Smooth muscle cell (in vitro differentiated cells): Measurements from ENCODE around the gene F12. TPM values are rescaled to one million over a fixed set of nuclear protein-coding genes. Genes with fewer than 3 reads are reported as not detected.

Experiments
- DNase-seq: peaks from one replicate; lab custom pipeline; 2025; ENCODE audit not compliant: unreplicated experiment; lab: John Stamatoyannopoulos, UW
- H2AFZ ChIP-seq: fragments of 200-600 bp; sonication (generic); 2 replicates; pipeline ENCODE4 v1.6.0; 2016; ENCODE audit warnings: antibody characterized with exemption, low read depth, mild to moderate bottlenecking
- H3F3A ChIP-seq: fragments of 200-600 bp; sonication (generic); 2 replicates; pipeline ENCODE4 v1.6.0; 2017; ENCODE audit warnings: antibody characterized with exemption, low read depth
- H3K27ac ChIP-seq: fragments of 200-600 bp; sonication (generic); 2 replicates; pipeline ENCODE4 v1.5.1; 2016; ENCODE audit warnings: low read depth, mild to moderate bottlenecking
- H3K27me3 ChIP-seq: fragments of 200-600 bp; sonication (generic); 2 replicates; pipeline ENCODE4 v1.6.1; 2016; ENCODE audit warnings: low read depth, mild to moderate bottlenecking
- H3K36me3 ChIP-seq: fragments of 200-600 bp; sonication (generic); 2 replicates; pipeline ENCODE4 v1.5.1; 2016; ENCODE audit warnings: low read depth
- H3K4me1 ChIP-seq: fragments of 200-600 bp; sonication (generic); 2 replicates; pipeline ENCODE4 v1.5.1; 2016; ENCODE audit warnings: low read depth
- H3K4me2 ChIP-seq: fragments of 200-600 bp; sonication (generic); 2 replicates; pipeline ENCODE4 v1.6.0; 2016; ENCODE audit warnings: mild to moderate bottlenecking
- H3K4me3 ChIP-seq: fragments of 200-600 bp; sonication (generic); 2 replicates; pipeline ENCODE4 v1.5.1; 2016; ENCODE audit warnings: mild to moderate bottlenecking
- H3K79me2 ChIP-seq: fragments of 200-600 bp; sonication (generic); 2 replicates; pipeline ENCODE4 v1.6.0; 2016; ENCODE audit warnings: low read depth, mild to moderate bottlenecking
- H3K9ac ChIP-seq: fragments of 200-600 bp; sonication (generic); 2 replicates; pipeline ENCODE4 v1.6.0; 2016; ENCODE audit warnings: low read depth
- H3K9me3 ChIP-seq: fragments of 200-600 bp; sonication (generic); replicated peaks from 2 replicates; pipeline ENCODE4 v1.5.1; 2016; ENCODE audit warnings: low read depth
- H4K20me1 ChIP-seq: fragments of 200-600 bp; sonication (generic); 2 replicates; pipeline ENCODE4 v1.6.0; 2016; ENCODE audit warnings: low read depth
- CTCF ChIP-seq: fragments of 200-600 bp; sonication (generic); IDR thresholded peaks from 2 replicates; pipeline ENCODE4 v1.5.1; 2017; ENCODE audit warnings: borderline replicate concordance, mild to moderate bottlenecking, antibody characterized with exemption; ENCODE audit not compliant: insufficient read depth, poor library complexity, severe bottlenecking
- WGBS: methylation state at CpG from one replicate; pipeline ENCODE4 v1.1.7; 2016; ENCODE audit warnings: low lambda C conversion rate; 5-methylcytosine and 5-hydroxymethylcytosine counted together
- polyA plus RNA-seq: library from polyadenylated mRNA; unstranded; fragments of >200 nt; fragmentation: Nextera tagmentation; extraction: Ambion mirVana; gene quantifications from 2 replicates; pipeline ENCODE4 v1.2.1, GENCODE V29; 2016
- total RNA-seq: library from RNA; depleted of rRNA; stranded (reverse); fragments of >200 nt; gene quantifications from 2 replicates; pipeline ENCODE4 v1.2.3, GENCODE V29; 2014

The F12 gene
- total and polyA plus RNA-seq, 2 experiments from 2014 or later: 3.6 to 15.0 TPM

GRCh38 chr5:177353093-177353492 lies 56.3 kb downstream of the F12 start:
- H4K20me1 ChIP-seq: peaks cover 10% of the 10 kb centered on the region
- 93% methylated on average over 5 of the region's 5 CpGs for WGBS
- no peak overlapping the region for H3K4me3 ChIP-seq

More at GRCh38 chr5:177353093-177353492, 56.3 kb downstream of the F12 start:
- Histone ChIP-seq H2AFZ (no peak overlapping the region), H3K9ac (no peak overlapping the region), H3K27me3 (no peaks in the 10 kb centered on the region), H3K27ac (no peak overlapping the region), H3F3A (no peaks in the 10 kb centered on the region), H3K36me3 (no peaks in the 10 kb centered on the region), H3K9me3 (no peaks in the 10 kb centered on the region), H3K4me1 (peaks cover 12% of the 10 kb centered on the region), H3K4me2 (no peak overlapping the region), H3K79me2 (peaks cover 30% of the 10 kb centered on the region)
- no peak for DNase-seq
- TF ChIP-seq CTCF: no peak

Other genes starting within 250 kb of the F12 start
- 15.3 and 41.8 TPM in 2 replicates for gene RAB24, start 105.8 kb downstream of the F12 start, total RNA-seq
- 46.4 and 49.5 TPM in 2 replicates for gene RAB24, start 105.8 kb downstream of the F12 start, polyA plus RNA-seq
- gene PRELID1, start 105.8 kb downstream of the F12 start, total RNA-seq: 132 and 197 TPM in 2 replicates
- gene PRELID1, start 105.8 kb downstream of the F12 start, polyA plus RNA-seq: 264 and 268 TPM in 2 replicates
- 8.6 and 16.9 TPM in 2 replicates for gene MXD3, start 97.7 kb downstream of the F12 start, total RNA-seq
- gene MXD3, start 97.7 kb downstream of the F12 start, polyA plus RNA-seq: 14.9 and 15.6 TPM in 2 replicates
- gene LMAN2, start 57.9 kb downstream of the F12 start, total RNA-seq: 178 and 241 TPM in 2 replicates
- 236 and 253 TPM in 2 replicates for gene LMAN2, start 57.9 kb downstream of the F12 start, polyA plus RNA-seq
- gene RGS14, start 51.6 kb downstream of the F12 start, total RNA-seq: 6.0 and 38.5 TPM in 2 replicates
- gene RGS14, start 51.6 kb downstream of the F12 start, polyA plus RNA-seq: 23.3 and 23.8 TPM in 2 replicates
- not detected in 2 replicates for gene SLC34A1, start 25.1 kb downstream of the F12 start, total RNA-seq
- gene SLC34A1, start 25.1 kb downstream of the F12 start, polyA plus RNA-seq: not detected in 2 replicates
- gene PFN3, start 8.9 kb downstream of the F12 start, total RNA-seq: not detected in 2 replicates
- not detected in 2 replicates for gene PFN3, start 8.9 kb downstream of the F12 start, polyA plus RNA-seq
- 13.3 and 20.8 TPM in 2 replicates for gene GRK6, start 17.1 kb upstream of the F12 start, total RNA-seq
- 28.5 and 33.8 TPM in 2 replicates for gene GRK6, start 17.1 kb upstream of the F12 start, polyA plus RNA-seq
- gene PRR7, start 37.2 kb upstream of the F12 start, total RNA-seq: 6.5 and 6.7 TPM in 2 replicates
- 31.9 and 33.6 TPM in 2 replicates for gene PRR7, start 37.2 kb upstream of the F12 start, polyA plus RNA-seq
- 116 and 121 TPM in 2 replicates for gene DBN1, start 64.1 kb upstream of the F12 start, total RNA-seq
- gene DBN1, start 64.1 kb upstream of the F12 start, polyA plus RNA-seq: 194 and 202 TPM in 2 replicates
- 172 and 235 TPM in 2 replicates for gene PDLIM7, start 88.0 kb upstream of the F12 start, total RNA-seq
- gene PDLIM7, start 88.0 kb upstream of the F12 start, polyA plus RNA-seq: 511 and 635 TPM in 2 replicates
- gene DOK3, start 100.3 kb upstream of the F12 start, total RNA-seq: 0.58 and 1.5 TPM in 2 replicates
- 1.4 and 3.5 TPM in 2 replicates for gene DOK3, start 100.3 kb upstream of the F12 start, polyA plus RNA-seq
- 77.2 and 90.0 TPM in 2 replicates for gene DDX41, start 107.4 kb upstream of the F12 start, total RNA-seq
- gene DDX41, start 107.4 kb upstream of the F12 start, polyA plus RNA-seq: 72.5 and 80.4 TPM in 2 replicates
- gene FAM193B, start 145.0 kb upstream of the F12 start, total RNA-seq: 28.3 and 36.5 TPM in 2 replicates
- gene FAM193B, start 145.0 kb upstream of the F12 start, polyA plus RNA-seq: 42.8 and 58.2 TPM in 2 replicates
- gene TMED9, start 182.6 kb upstream of the F12 start, total RNA-seq: 211 and 224 TPM in 2 replicates
- 611 and 662 TPM in 2 replicates for gene TMED9, start 182.6 kb upstream of the F12 start, polyA plus RNA-seq
- gene B4GALT7, start 190.6 kb upstream of the F12 start, total RNA-seq: 34.6 and 41.5 TPM in 2 replicates
- 55.8 and 72.8 TPM in 2 replicates for gene B4GALT7, start 190.6 kb upstream of the F12 start, polyA plus RNA-seq